Uterus (tissue), 2 donors: ENCODE data around the gene HEPN1.

Experiments used
- POLR2A ChIP-seq, 2 donors: fragments of 450-650 bp; IDR thresholded peaks; one replicate each; pipeline ENCODE4 v1.6.1; 2016; ENCODE audit warnings: antibody characterized with exemption in 2 of 2, mild to moderate bottlenecking in 1 of 2, moderate library complexity in 1 of 2
- TF ChIP-seq, protein P1 (sequence below), 4 experiments: fragments of 200-600 bp in 2 of 4; fragments of 450-650 bp in 2 of 4; sonication (generic) in 2 of 4; IDR thresholded peaks; one replicate each; pipeline ENCODE4 v1.5.1; 2016 to 2019; ENCODE audit warnings: antibody characterized with exemption in 4 of 4, mild to moderate bottlenecking in 2 of 4, moderate library complexity in 1 of 4

- TF ChIP-seq, protein P1, sequence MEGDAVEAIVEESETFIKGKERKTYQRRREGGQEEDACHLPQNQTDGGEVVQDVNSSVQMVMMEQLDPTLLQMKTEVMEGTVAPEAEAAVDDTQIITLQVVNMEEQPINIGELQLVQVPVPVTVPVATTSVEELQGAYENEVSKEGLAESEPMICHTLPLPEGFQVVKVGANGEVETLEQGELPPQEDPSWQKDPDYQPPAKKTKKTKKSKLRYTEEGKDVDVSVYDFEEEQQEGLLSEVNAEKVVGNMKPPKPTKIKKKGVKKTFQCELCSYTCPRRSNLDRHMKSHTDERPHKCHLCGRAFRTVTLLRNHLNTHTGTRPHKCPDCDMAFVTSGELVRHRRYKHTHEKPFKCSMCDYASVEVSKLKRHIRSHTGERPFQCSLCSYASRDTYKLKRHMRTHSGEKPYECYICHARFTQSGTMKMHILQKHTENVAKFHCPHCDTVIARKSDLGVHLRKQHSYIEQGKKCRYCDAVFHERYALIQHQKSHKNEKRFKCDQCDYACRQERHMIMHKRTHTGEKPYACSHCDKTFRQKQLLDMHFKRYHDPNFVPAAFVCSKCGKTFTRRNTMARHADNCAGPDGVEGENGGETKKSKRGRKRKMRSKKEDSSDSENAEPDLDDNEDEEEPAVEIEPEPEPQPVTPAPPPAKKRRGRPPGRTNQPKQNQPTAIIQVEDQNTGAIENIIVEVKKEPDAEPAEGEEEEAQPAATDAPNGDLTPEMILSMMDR (IDR thresholded peaks at IDR 0.05), result no peak
- TF ChIP-seq POLR2A (IDR thresholded peaks at IDR 0.05), result no peak
These were observed 26.9 kb upstream of the HEPN1 start for GRCh38 chr11:124892146-124892545.
